GM18511 (cell line): Measurements from ENCODE around the gene TFEB.
A peak's percentile ranks its signal among the peaks of the same experiment; 100 is the strongest.

Source experiments
- ATAC-seq: cut with Tn5 transposase; IDR thresholded peaks from one replicate; pipeline ENCODE4 v1.9.1; 2021; ENCODE audit warnings: mild to moderate bottlenecking, moderate library complexity; ENCODE audit not compliant: unreplicated experiment

The TFEB gene

GRCh38 chr6:41724228-41724580, 11.2 kb downstream of the TFEB start:
- no peak for ATAC-seq

GRCh38 chr6:41723530-41724227, 11.7 kb downstream of the TFEB start:
- peak; percentile 72 for ATAC-seq

- ATAC-seq = peak; percentile 16
These were observed 12.4 kb downstream of the TFEB start for GRCh38 chr6:41722969-41723529.

GRCh38 chr6:41721414-41721813, 14.0 kb downstream of the TFEB start:
- no peak for ATAC-seq

GRCh38 chr6:41720783-41721182, 14.6 kb downstream of the TFEB start:
- no peak for ATAC-seq

- no peak for ATAC-seq
These were observed 15.2 kb downstream of the TFEB start for GRCh38 chr6:41720262-41720620.

GRCh38 chr6:41719436-41720261, 15.8 kb downstream of the TFEB start:
- ATAC-seq = no peak

GRCh38 chr6:41718828-41719227, 16.6 kb downstream of the TFEB start:
- no peak for ATAC-seq

GRCh38 chr6:41717392-41717736, 18.0 kb downstream of the TFEB start:
- ATAC-seq = no peak

- no peak for ATAC-seq
These were observed 18.7 kb downstream of the TFEB start for GRCh38 chr6:41716516-41717391.

- ATAC-seq = no peak
These were observed 19.5 kb downstream of the TFEB start for GRCh38 chr6:41715795-41716515.

- no peak for ATAC-seq
These were observed 20.7 kb downstream of the TFEB start for GRCh38 chr6:41714556-41715273.

GRCh38 chr6:41713650-41714291, 21.6 kb downstream of the TFEB start:
- peak; percentile 73 for ATAC-seq

GRCh38 chr6:41713159-41713649, 22.2 kb downstream of the TFEB start:
- peak; percentile 21 for ATAC-seq

GRCh38 chr6:41712651-41713103, 22.7 kb downstream of the TFEB start:
- no peak for ATAC-seq

- no peak for ATAC-seq
These were observed 23.9 kb downstream of the TFEB start for GRCh38 chr6:41711323-41712038.

GRCh38 chr6:41709375-41709774, 26.0 kb downstream of the TFEB start:
- no peak for ATAC-seq

- ATAC-seq = no peak
These were observed 26.6 kb downstream of the TFEB start for GRCh38 chr6:41708856-41709255.
